ENCODE results near the gene STK39.

The STK39 gene

GRCh38 chr2:168237741-168238140 lies 9.7 kb downstream of the STK39 start:
- Histone ChIP-seq H3K27me3 (ENCODE audit: insufficient read depth, low read depth) (no peaks in the 10 kb centered on the region), H3K4me3 (IDR thresholded peaks at IDR 0.05; ENCODE audit: insufficient read depth, low read depth, low read length) (no peak overlapping the region), H4K20me1 (ENCODE audit: insufficient read depth) (no peaks in the 10 kb centered on the region), H3K27ac (no peak overlapping the region), H3K79me2 (ENCODE audit: insufficient read depth, low read depth) (no peaks in the 10 kb centered on the region), H3K4me1 (ENCODE audit: low read depth, poor library complexity, severe bottlenecking) (no peaks in the 10 kb centered on the region), H3K36me3 (ENCODE audit: insufficient read depth) (no peaks in the 10 kb centered on the region), H3K4me2 (no peak overlapping the region), H3K9ac (no peak overlapping the region), H2AFZ (ENCODE audit: low read depth) (no peak overlapping the region)
- no peak for TF ChIP-seq CTCF (conservative IDR thresholded peaks at IDR 0.05; ENCODE audit: low read depth, low read length)

GRCh38 chr2:168234407-168235085 lies 12.8 kb downstream of the STK39 start:
- Histone ChIP-seq H3K79me2 (ENCODE audit: insufficient read depth, low read depth) (no peaks in the 10 kb centered on the region), H3K27me3 (ENCODE audit: insufficient read depth, low read depth) (no peaks in the 10 kb centered on the region), H3K9ac (no peak overlapping the region), H3K4me1 (ENCODE audit: low read depth, poor library complexity, severe bottlenecking) (no peaks in the 10 kb centered on the region), H3K4me3 (IDR thresholded peaks at IDR 0.05; ENCODE audit: insufficient read depth, low read depth, low read length) (no peak overlapping the region), H3K4me2 (no peak overlapping the region), H3K27ac (no peak overlapping the region), H3K36me3 (ENCODE audit: insufficient read depth) (no peaks in the 10 kb centered on the region), H2AFZ (ENCODE audit: low read depth) (no peak overlapping the region), H4K20me1 (ENCODE audit: insufficient read depth) (no peaks in the 10 kb centered on the region)
- no peak for TF ChIP-seq CTCF (conservative IDR thresholded peaks at IDR 0.05; ENCODE audit: low read depth, low read length)

GRCh38 chr2:168233726-168234406 lies 13.5 kb downstream of the STK39 start:
- no peak for TF ChIP-seq CTCF (conservative IDR thresholded peaks at IDR 0.05; ENCODE audit: low read depth, low read length)
- no peak overlapping the region for H2AFZ ChIP-seq (ENCODE audit: low read depth)
- no peak overlapping the region for H3K9ac ChIP-seq
- H3K4me1 ChIP-seq (ENCODE audit: low read depth, poor library complexity, severe bottlenecking), result no peaks in the 10 kb centered on the region
- H3K27ac ChIP-seq, result no peak overlapping the region
- no peak overlapping the region for H3K4me2 ChIP-seq
- H3K4me3 ChIP-seq (IDR thresholded peaks at IDR 0.05; ENCODE audit: insufficient read depth, low read depth, low read length), result no peak overlapping the region
- H3K79me2 ChIP-seq (ENCODE audit: insufficient read depth, low read depth), result no peaks in the 10 kb centered on the region
- H3K27me3 ChIP-seq (ENCODE audit: insufficient read depth, low read depth), result no peaks in the 10 kb centered on the region
- no peaks in the 10 kb centered on the region for H4K20me1 ChIP-seq (ENCODE audit: insufficient read depth)
- no peaks in the 10 kb centered on the region for H3K36me3 ChIP-seq (ENCODE audit: insufficient read depth)

GRCh38 chr2:168233166-168233565 lies 14.2 kb downstream of the STK39 start:
- Histone ChIP-seq H3K27me3 (ENCODE audit: insufficient read depth, low read depth) (no peaks in the 10 kb centered on the region), H3K27ac (no peak overlapping the region), H2AFZ (ENCODE audit: low read depth) (no peak overlapping the region), H4K20me1 (ENCODE audit: insufficient read depth) (no peaks in the 10 kb centered on the region), H3K79me2 (ENCODE audit: insufficient read depth, low read depth) (no peaks in the 10 kb centered on the region), H3K4me3 (IDR thresholded peaks at IDR 0.05; ENCODE audit: insufficient read depth, low read depth, low read length) (no peak overlapping the region), H3K4me1 (ENCODE audit: low read depth, poor library complexity, severe bottlenecking) (no peaks in the 10 kb centered on the region), H3K4me2 (no peak overlapping the region), H3K9ac (no peak overlapping the region), H3K36me3 (ENCODE audit: insufficient read depth) (no peaks in the 10 kb centered on the region)
- TF ChIP-seq CTCF (conservative IDR thresholded peaks at IDR 0.05; ENCODE audit: low read depth, low read length), result no peak

Measured in KMS-11 (cell line).